Activated gamma-delta T cell (primary cell): Measurements from ENCODE around the gene CLDN11.

Source experiments
- DNase-seq: peaks from one replicate; lab custom pipeline; 2025; lab: John Stamatoyannopoulos, UW
- total RNA-seq, 2 donors: gene quantifications; one replicate each; lab custom pipeline; 2026; lab: John Stamatoyannopoulos, UW

The CLDN11 gene
- total RNA-seq = 0.20 to 0.22 reads per million in 2 donors

DNA sequence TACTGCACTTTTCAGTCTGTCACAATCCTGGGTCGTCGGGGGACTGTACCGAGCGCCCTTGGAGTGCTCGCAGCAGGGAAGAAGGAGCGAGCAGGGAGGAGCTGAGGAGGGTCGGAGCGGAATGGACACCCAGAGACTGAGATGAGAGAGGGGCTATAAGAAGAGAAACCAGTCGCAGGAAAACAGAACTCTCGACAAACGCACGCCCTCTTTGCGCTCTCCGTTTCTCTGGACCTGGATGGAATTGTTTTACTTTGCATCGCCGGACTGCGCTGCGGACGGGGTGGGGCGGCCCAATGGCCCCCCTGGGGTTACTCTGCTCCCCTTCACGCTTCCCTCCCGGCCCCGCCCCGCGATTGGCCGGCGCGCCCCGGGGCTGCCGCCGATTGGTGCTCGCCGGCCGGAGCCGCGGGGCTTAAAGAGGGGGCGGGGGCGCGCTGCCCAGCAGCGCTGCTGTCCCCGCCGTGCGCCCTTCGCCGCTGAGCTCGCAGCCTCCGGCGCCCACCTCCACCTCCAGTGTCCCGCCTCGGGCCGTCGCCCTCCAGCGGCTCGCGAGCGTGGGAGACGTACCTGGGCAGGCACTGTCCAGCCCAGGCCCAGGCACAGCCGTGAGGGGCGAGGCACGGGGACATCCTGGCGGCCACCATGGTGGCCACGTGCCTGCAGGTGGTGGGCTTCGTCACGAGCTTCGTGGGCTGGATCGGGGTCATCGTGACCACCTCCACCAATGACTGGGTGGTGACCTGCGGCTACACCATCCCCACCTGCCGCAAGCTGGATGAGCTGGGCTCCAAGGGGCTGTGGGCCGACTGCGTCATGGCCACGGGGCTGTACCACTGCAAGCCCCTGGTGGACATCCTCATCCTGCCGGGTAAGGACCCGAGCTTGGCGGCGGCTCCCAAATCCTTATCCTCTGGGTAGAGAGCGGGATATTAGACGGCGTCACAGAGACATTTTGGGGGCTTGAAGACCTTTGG lies at the start of gene CLDN11:
CLDN11 (plus strand) TSS at position 447 of the 977 bp plus-strand sequence; CDS start at position 646, 199 bp downstream.
- DNase-seq = no peak

DNA sequence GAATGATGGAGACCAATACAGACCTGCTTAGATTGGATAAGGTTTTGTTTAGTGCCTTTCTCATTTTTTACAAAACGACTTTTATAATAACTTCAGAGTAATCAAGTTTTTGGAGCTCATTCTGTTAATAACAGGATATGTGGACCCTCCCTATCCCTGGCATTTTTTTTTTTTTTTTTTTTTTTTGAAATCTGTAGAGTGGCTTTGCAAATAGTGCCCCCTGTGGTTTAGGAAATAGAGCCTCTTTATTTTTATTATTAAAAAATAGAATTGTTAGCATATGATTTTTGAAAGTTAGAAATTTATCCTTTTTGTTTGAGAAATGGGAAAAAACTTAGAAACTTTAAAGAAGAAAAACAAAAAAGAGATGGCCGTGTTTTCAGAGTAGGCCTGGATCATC lies 49.7 kb upstream of the CLDN11 start:
- DNase-seq = no peak

DNA sequence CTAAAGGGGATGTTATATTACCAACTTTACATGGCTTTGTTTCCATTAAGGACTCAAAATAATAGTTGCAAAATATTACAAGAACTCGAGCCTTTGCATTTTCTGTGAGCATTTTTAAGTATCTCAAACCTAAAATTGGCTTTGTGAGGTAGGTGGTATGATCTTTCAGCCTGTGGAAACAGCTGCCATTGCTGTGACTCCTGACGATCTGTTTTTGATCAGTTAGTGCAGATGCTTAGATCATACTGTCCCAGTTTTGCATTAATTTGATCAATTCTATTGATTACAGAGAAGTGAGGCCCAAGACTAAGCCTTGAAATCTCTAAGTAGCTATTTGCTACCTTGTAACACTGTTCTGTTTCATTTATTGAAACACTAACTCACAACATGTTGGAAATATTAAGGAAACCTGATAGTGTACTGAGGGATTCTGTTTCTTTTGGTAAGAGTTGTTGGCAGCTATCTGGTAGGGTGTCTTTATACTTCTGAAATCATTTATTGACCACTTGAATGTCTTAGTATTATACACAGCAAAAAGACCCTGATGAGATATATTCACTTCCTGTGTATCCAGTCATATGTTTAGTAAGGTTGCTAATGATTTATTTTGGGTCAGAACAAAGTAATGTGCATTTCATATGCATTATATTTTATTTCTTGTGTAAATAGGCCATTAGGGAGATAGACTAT lies 46.3 kb upstream of the CLDN11 start:
- DNase-seq = no peak

- DNase-seq = no peak
Observed at GRCh38 chr3:170383567-170383966, 35.1 kb upstream of the CLDN11 start.

- DNase-seq = no peak
Observed at GRCh38 chr3:170386468-170386867, 32.2 kb upstream of the CLDN11 start.

GRCh38 chr3:170387950-170388349 lies 30.7 kb upstream of the CLDN11 start:
- no peak for DNase-seq

GRCh38 chr3:170391108-170391507 lies 27.6 kb upstream of the CLDN11 start:
- no peak for DNase-seq

DNA sequence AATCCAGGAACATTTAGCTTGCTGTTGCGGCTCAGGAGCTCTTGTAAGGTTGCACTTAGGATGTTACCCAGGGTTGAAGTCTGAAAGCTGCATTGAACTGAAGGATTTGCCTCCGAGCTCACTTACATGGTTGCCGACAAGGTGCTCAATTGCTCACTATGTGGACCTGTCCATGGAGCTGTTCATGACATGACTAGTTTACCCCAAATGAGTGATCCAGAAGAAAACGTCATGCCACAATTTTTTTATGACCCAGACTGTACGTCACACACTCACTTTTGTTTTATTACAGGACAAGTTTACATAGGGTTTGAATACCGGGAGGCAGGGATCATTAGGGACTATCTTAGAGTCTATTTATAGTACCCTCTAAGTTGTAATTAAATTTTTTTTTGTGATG lies 21.0 kb upstream of the CLDN11 start:
- no peak for DNase-seq

- no peak for DNase-seq
Observed at GRCh38 chr3:170405101-170405500, 13.6 kb upstream of the CLDN11 start.

DNA sequence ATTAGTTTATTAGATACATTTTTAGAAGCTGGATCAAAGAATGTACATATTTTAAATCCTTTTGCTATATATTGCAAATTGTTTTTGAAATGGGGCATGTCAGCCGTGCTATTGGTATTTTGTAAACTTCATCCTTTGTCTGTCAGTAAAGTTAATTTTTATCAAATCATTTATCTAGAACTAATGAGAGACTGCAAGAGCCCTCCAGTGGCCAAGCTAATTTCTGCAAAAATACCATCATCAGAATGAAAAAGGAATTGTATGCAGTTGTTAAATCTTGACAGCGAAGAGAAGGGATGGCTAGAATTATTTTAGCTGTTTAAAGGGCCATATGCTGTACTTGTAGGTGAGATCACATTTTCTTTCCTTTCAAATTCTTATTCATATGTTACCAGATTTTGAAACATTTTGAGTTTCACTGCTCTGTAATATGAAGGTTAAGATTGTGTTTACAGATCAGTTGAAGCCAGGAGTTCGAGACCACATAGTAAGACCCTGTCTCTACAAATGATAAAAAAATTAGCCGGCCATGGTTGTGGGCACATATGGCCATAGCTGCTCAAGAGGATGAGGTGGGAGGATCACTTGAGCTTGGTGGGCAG lies 8.1 kb upstream of the CLDN11 start:
- DNase-seq = no peak

- DNase-seq = no peak
Observed at GRCh38 chr3:170413291-170413690, 5.4 kb upstream of the CLDN11 start.

- no peak for DNase-seq
Observed at GRCh38 chr3:170414202-170414663, 4.4 kb upstream of the CLDN11 start.

GRCh38 chr3:170417090-170417489 lies 1.6 kb upstream of the CLDN11 start:
- DNase-seq = no peak

DNA sequence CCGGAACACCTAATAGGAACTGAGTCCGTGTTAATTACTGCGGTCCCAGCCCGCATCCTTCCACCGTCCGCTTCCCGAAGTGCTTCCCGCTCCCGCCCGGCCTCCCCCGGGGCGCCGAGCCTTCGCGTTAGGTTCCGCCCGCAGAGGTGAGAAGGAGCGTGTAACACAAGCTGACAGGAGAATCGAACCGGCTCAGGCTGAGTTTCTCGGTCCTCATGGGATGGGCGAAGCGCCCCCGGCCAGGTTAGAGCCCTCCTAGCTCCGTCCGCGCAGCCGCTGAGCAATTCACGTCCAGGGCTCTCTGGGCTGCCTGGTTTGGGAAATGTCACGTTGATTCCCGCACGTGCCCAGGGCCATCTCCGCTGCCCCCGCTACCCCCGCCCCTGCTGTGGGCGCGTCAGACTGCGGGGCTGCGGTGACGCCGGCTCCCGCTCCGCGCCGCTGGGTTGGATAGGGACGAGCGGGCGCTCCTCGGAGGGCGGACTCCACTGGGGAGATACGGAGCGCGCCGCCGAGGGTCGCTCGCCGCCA lies 954 bp downstream of the CLDN11 start:
- DNase-seq = no peak

GRCh38 chr3:170420307-170420821 lies 1.7 kb downstream of the CLDN11 start:
- no peak for DNase-seq

- DNase-seq = no peak
Observed at GRCh38 chr3:170421111-170421641, 2.5 kb downstream of the CLDN11 start.

GRCh38 chr3:170421758-170422157 lies 3.1 kb downstream of the CLDN11 start:
- DNase-seq = no peak

- no peak for DNase-seq
Observed at GRCh38 chr3:170423001-170423615, 4.4 kb downstream of the CLDN11 start.

- no peak for DNase-seq
Observed at GRCh38 chr3:170424879-170425278, 6.2 kb downstream of the CLDN11 start.

DNA sequence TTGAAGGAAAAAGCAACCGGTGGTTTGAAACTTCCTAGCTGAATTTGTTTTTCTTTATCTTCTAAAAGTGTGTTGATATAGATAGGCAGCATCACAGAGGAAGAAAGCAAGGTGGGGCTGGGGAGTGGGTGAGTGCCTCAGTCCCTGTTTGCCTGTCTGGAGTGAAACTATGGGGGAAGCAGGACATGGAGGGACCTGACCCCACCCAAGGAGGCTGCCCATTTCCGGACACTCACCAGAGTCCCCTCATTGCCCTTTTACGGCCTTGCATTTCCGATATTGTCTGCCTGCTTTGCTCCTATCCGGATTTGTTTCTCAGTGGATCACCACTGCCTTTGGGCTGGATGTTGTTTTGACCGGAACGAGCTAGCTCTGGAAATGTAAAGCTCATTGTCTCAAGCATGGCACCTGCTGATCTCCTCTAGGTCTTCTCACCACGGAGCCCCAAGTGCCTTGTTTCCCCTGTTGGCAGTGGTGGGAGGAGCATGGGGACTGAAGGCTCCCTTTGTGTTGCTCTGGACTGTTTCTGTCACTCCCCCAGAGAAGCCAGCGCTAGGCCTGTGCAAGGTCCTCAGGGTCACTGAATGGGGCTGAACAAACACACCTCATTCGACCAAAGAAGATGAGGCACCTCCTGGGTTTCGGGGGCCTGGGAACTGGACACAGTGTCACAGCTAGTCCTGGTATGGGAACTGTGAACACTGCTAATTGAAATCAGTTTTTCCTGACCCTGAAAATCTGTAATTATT lies 7.0 kb downstream of the CLDN11 start:
- DNase-seq = no peak
